ENCODE data around the gene ODAD4. TPM values are rescaled to one million over a fixed set of nuclear protein-coding genes. Genes with fewer than 3 reads are reported as not detected.
A peak's percentile ranks its signal among the peaks of the same experiment; 100 is the strongest.
"Not testable (repeated sequence)": the region's sequence is repeated elsewhere in the genome, so short reads cannot be mapped to it uniquely, and the experiment has no call there.

Gene ODAD4
- polyA plus RNA-seq, 4 donors, result 2.0 to 7.5 (median 6.8) TPM

DNA sequence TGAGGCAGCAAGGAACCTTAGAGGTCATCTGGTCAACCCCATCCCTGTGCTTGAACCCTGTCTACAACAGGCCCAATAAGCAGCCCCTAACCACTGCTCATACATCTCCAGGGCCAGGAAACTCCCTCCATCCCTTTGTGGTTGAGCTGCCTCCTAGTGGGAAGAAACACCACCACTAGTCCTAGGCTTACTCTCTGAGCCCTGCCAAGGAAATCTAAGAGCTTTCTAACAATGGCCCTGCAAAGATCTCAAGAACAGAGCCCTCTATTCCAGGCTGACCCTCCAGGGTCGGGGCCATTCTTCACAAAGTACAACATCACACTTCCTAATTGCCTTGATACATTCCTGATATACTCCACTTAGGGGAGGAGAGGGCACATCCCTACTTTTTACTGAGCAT is 17.5 kb upstream of the ODAD4 start:
- no peak for DNase-seq (ENCODE audit: low read depth in 4 of 4, low spot score in 3 of 4)

DNA sequence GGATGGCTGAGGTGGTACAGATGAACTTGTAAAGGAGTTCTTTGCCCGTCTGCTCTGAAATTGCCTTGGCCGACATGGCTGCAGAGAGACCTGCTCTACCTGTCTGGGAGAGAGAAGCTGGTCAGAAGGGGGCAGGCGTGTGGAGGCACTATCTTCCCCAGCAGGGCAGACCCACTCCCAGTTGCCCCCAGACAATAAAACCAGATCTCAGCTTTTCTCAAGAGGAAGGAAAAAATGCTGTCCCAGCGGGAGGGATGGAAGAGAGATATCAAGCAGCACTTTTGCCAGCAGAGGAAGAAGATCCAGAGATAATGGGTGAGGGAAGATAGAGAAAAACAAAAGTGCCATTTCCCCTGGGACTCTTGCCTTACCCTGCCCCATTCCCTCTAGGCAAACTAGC is 16.6 kb upstream of the ODAD4 start:
- no peak for DNase-seq (ENCODE audit: low read depth in 4 of 4, low spot score in 3 of 4)

DNA sequence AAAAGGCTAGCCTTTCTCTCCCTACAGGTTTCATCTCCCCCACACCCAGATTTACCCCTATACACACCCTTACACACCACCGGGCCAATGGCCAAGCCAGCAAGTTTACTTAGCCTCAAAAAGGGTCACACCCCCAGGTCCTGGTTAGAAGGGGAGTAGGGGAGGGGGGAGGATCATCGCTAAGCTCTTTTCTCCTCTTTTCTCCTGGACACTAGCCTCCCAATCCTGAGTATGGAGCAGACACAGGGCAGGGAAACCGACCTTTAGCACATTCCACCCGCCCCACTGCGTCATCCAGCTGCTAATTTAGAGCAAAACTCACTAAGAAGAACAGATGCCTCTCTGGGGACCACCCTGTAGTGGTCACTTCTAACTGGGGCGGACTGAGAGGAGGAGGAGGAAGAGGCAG is 16.1 kb upstream of the ODAD4 start:
- DNase-seq (ENCODE audit: low read depth in 4 of 4, low spot score in 3 of 4), result no peak

GRCh38 chr17:41915020-41915419 is 15.4 kb upstream of the ODAD4 start:
- DNase-seq (ENCODE audit: low read depth in 4 of 4, low spot score in 3 of 4), result no peak

DNA sequence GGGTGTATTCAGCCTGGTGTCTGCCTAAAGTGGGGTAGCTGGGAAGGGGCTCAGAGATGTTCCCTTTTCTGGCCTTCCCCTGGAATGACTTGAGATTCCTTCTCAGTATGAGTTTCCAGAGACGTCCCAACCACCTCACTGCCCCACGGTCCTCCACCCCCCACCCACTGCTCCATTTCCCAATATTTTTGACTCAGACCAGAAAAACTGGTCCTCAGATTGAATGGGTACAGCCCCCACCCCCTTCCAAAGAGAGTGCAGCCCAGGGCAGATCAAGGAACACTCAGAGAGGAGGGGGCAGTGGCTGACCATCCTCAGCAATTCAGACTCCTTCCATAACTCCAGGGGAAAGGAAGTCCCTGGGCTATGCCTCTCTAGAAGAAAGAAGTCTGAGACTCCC is 14.9 kb upstream of the ODAD4 start:
- DNase-seq (ENCODE audit: low read depth in 4 of 4, low spot score in 3 of 4), result no peak

- no peak for DNase-seq (ENCODE audit: low read depth in 4 of 4, low spot score in 3 of 4)
Observed at GRCh38 chr17:41917192-41917591, 13.2 kb upstream of the ODAD4 start.

GRCh38 chr17:41917679-41918313 is 12.6 kb upstream of the ODAD4 start:
- no peak for DNase-seq (ENCODE audit: low read depth in 4 of 4, low spot score in 3 of 4)

- peak; percentile 89 to 94 (median 92) for DNase-seq (ENCODE audit: low read depth in 4 of 4, low spot score in 3 of 4)
Observed at GRCh38 chr17:41918314-41919164, 11.9 kb upstream of the ODAD4 start, which contains the start of gene ACLY. Gene ACLY, minus strand, starts transcription at chr17:41918951. Its CDS starts 5,078 bp downstream, at chr17:41913873.

GRCh38 chr17:41919165-41919817 is 11.1 kb upstream of the ODAD4 start:
- DNase-seq (ENCODE audit: low read depth in 4 of 4, low spot score in 3 of 4), result no peak

DNA sequence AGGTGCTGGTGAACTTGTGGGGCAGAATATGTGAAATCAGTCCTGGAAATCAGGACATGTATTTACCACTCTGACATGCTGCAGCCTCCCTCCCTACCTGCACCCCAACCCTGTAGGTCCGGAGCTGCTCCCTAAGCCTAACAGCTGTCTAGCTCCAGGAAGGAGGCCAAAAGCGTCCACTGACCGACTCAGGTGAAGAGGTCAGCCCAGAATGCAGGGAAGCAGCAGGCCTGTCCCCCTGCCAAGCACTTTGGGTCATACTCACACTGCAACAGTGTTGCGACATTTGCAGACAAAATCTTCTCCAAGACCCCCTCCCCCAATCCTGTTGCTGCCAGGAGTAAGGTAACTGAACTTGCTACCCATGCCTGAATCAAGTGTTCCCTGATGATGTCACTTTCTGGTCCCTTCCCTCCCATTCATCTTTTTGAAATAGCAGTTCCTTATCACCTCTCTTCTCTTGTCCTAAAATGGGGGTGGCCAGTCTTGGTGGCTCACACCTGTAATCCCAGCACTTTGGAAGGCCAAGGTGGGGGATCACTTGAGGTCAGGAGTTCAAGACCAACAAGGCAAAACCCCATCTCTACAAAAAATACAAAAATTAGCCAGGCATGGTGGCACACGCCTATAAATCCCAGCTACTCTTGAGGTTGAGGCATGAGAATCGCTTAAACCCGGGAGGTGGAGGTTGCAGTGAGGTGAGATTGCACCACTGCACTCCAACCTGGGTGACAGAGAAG is 10.4 kb upstream of the ODAD4 start:
- no peak for DNase-seq (ENCODE audit: low read depth in 4 of 4, low spot score in 3 of 4)

GRCh38 chr17:41920580-41920955 is 9.8 kb upstream of the ODAD4 start:
- DNase-seq (ENCODE audit: low read depth in 4 of 4, low spot score in 3 of 4), result no peak

- DNase-seq (ENCODE audit: low read depth in 4 of 4, low spot score in 3 of 4), result no peak
Observed at GRCh38 chr17:41925991-41926590, 4.3 kb upstream of the ODAD4 start.

GRCh38 chr17:41928693-41929251 is 1.6 kb upstream of the ODAD4 start:
- no peak for DNase-seq (ENCODE audit: low read depth in 4 of 4, low spot score in 3 of 4)

GRCh38 chr17:41930833-41931156 is 378 bp downstream of the ODAD4 start:
- not testable (repeated sequence) for DNase-seq (ENCODE audit: low read depth in 4 of 4, low spot score in 3 of 4)

- not testable (repeated sequence) for DNase-seq (ENCODE audit: low read depth in 4 of 4, low spot score in 3 of 4)
Observed at GRCh38 chr17:41931715-41932114, 1.3 kb downstream of the ODAD4 start.

GRCh38 chr17:41932816-41933389 is 2.5 kb downstream of the ODAD4 start:
- no peak for DNase-seq (ENCODE audit: low read depth in 4 of 4, low spot score in 3 of 4)

GRCh38 chr17:41935641-41936040 is 5.2 kb downstream of the ODAD4 start:
- DNase-seq (ENCODE audit: low read depth in 4 of 4, low spot score in 3 of 4), result no peak

- DNase-seq (ENCODE audit: low read depth in 4 of 4, low spot score in 3 of 4), result no peak
Observed at GRCh38 chr17:41937970-41938954, 7.8 kb downstream of the ODAD4 start.

Data from left renal pelvis (tissue), 4 donors.